Transverse colon (tissue), 4 donors: ENCODE data around the gene CCDC148.
"Not testable (repeated sequence)": the region's sequence is repeated elsewhere in the genome, so short reads cannot be mapped to it uniquely, and the experiment has no call there.

Source experiments
- CTCF ChIP-seq, 5 experiments: fragments of 200-600 bp in 3 of 5; fragments of 450-650 bp in 2 of 5; sonication (generic) in 3 of 5; IDR thresholded peaks; 1 replicate in 2 of 5; 2 replicates in 3 of 5; pipeline ENCODE4 v1.5.1; 2016 to 2017; ENCODE audit warnings: antibody characterized with exemption in 5 of 5, inconsistent platforms in 3 of 5, mild to moderate bottlenecking in 2 of 5, moderate library complexity in 1 of 5
- EP300 ChIP-seq: sonication (generic); formaldehyde crosslinking; IDR thresholded peaks from one replicate; pipeline ENCODE4 v1.6.1; 2017; ENCODE audit warnings: antibody characterized with exemption, low read depth
- POLR2A ChIP-seq: fragments of 450-650 bp; IDR thresholded peaks from one replicate; pipeline ENCODE4 v1.6.1; 2016; ENCODE audit warnings: antibody characterized with exemption, mild to moderate bottlenecking, moderate library complexity
- POLR2AphosphoS5 ChIP-seq, 3 donors: sonication (generic); formaldehyde crosslinking; IDR thresholded peaks; one replicate each; pipeline ENCODE4 v1.6.1; 2016; ENCODE audit warnings: antibody characterized with exemption in 3 of 3

- not testable (repeated sequence) for TF ChIP-seq CTCF (IDR thresholded peaks at IDR 0.05); POLR2A; POLR2AphosphoS5 (IDR thresholded peaks at IDR 0.05); EP300
These were observed 105.6 kb downstream of the CCDC148 start for GRCh38 chr2:158350751-158351465.
